ENCODE data around the gene P2RY4. TPM values are rescaled to one million over a fixed set of nuclear protein-coding genes. Genes with fewer than 3 reads are reported as not detected.
"Not testable (repeated sequence)": the region's sequence is repeated elsewhere in the genome, so short reads cannot be mapped to it uniquely, and the experiment has no call there.

Gene P2RY4
- total and polyA plus RNA-seq, 5 donors: 0.05 TPM; not detected in 4

- no peak for ATAC-seq
- intact Hi-C loops (cut with DNase I): loop anchor here in 2 of 4 donors (5.0 to 10.0 kb wide), 2 partner anchors 67 to 70 kb away; no protein-coding TSS in a partner anchor
- 24% methylated on average over 3 of the region's 3 CpGs for WGBS
Observed at GRCh38 chrX:70264784-70265183, 4.8 kb upstream of the P2RY4 start.

GRCh38 chrX:70262952-70263567 lies 3.1 kb upstream of the P2RY4 start:
- intact Hi-C loops (cut with DNase I): loop anchor here in 2 of 4 donors (5.0 to 10.0 kb wide), 2 partner anchors 66 to 68 kb away; no protein-coding TSS in a partner anchor
- no peaks in the 10 kb centered on the region for H3K4me1 ChIP-seq (ENCODE audit: control insufficient read depth, insufficient read depth, low read length)
- no peaks in the 10 kb centered on the region for H3K9me3 ChIP-seq (ENCODE audit: control insufficient read depth, low read length)
- no peaks in the 10 kb centered on the region for H3K27me3 ChIP-seq (ENCODE audit: control insufficient read depth, insufficient read depth)
- peak; percentile 62 to 65 for ATAC-seq
- no peak overlapping the region for H3K27ac ChIP-seq (ENCODE audit: low read length)
- WGBS: 19% methylated on average over 7 of the region's 7 CpGs
- peak; percentile 31 to 72 (median 50) for DNase-seq
- no peak overlapping the region for H3K4me3 ChIP-seq (ENCODE audit: low read length)

More at GRCh38 chrX:70264784-70265183, 4.8 kb upstream of the P2RY4 start:
- Histone ChIP-seq H3K27ac (ENCODE audit: low read length) (no peak overlapping the region), H3K4me1 (ENCODE audit: control insufficient read depth, insufficient read depth, low read length) (no peaks in the 10 kb centered on the region), H3K4me3 (ENCODE audit: low read length) (no peak overlapping the region), H3K9me3 (ENCODE audit: control insufficient read depth, low read length) (no peaks in the 10 kb centered on the region), H3K27me3 (ENCODE audit: control insufficient read depth, insufficient read depth) (no peaks in the 10 kb centered on the region)
- no peak for DNase-seq

GRCh38 chrX:70257423-70258288 lies 2.3 kb downstream of the P2RY4 start:
- no peak for DNase-seq
- WGBS: 60% methylated on average over 5 of the region's 5 CpGs
- no peak overlapping the region for H3K27ac ChIP-seq (ENCODE audit: low read length)
- intact Hi-C loops (cut with DNase I): no loop called here
- no peak overlapping the region for H3K4me3 ChIP-seq (ENCODE audit: low read length)
- H3K4me1 ChIP-seq (ENCODE audit: control insufficient read depth, insufficient read depth, low read length): no peaks in the 10 kb centered on the region
- no peaks in the 10 kb centered on the region for H3K27me3 ChIP-seq (ENCODE audit: control insufficient read depth, insufficient read depth)
- ATAC-seq: no peak
- no peaks in the 10 kb centered on the region for H3K9me3 ChIP-seq (ENCODE audit: control insufficient read depth, low read length)

- WGBS: 68% methylated on average over 2 of the region's 2 CpGs
- DNase-seq: no peak
- peak; percentile 43 to 75 for ATAC-seq
- H3K27me3 ChIP-seq (ENCODE audit: control insufficient read depth, insufficient read depth): no peaks in the 10 kb centered on the region
- H3K4me3 ChIP-seq (ENCODE audit: low read length): no peak overlapping the region
- H3K27ac ChIP-seq (ENCODE audit: low read length): no peak overlapping the region
- H3K4me1 ChIP-seq (ENCODE audit: control insufficient read depth, insufficient read depth, low read length): no peaks in the 10 kb centered on the region
- intact Hi-C loops (cut with DNase I): no loop called here
- H3K9me3 ChIP-seq (ENCODE audit: control insufficient read depth, low read length): no peaks in the 10 kb centered on the region
Observed at GRCh38 chrX:70255452-70255851, 4.6 kb downstream of the P2RY4 start.

- Histone ChIP-seq H3K4me3 (ENCODE audit: low read length) (no peak overlapping the region), H3K9me3 (ENCODE audit: control insufficient read depth, low read length) (no peaks in the 10 kb centered on the region), H3K27ac (ENCODE audit: low read length) (no peak overlapping the region), H3K27me3 (ENCODE audit: control insufficient read depth, insufficient read depth) (no peaks in the 10 kb centered on the region), H3K4me1 (ENCODE audit: control insufficient read depth, insufficient read depth, low read length) (no peaks in the 10 kb centered on the region)
- intact Hi-C loops (cut with DNase I): no loop called here
- 95% methylated on average over 3 of the region's 3 CpGs for WGBS
- ATAC-seq: no peak
- no peak for DNase-seq
Observed at GRCh38 chrX:70254909-70255308, 5.1 kb downstream of the P2RY4 start.

GRCh38 chrX:70254063-70254400 lies 6.0 kb downstream of the P2RY4 start:
- no peaks in the 10 kb centered on the region for H3K9me3 ChIP-seq (ENCODE audit: control insufficient read depth, low read length)
- no peak for DNase-seq
- no peak overlapping the region for H3K4me3 ChIP-seq (ENCODE audit: low read length)
- ATAC-seq: no peak
- H3K27me3 ChIP-seq (ENCODE audit: control insufficient read depth, insufficient read depth): no peaks in the 10 kb centered on the region
- no peak overlapping the region for H3K27ac ChIP-seq (ENCODE audit: low read length)
- WGBS: 81% methylated on average over 1 of the region's 1 CpG
- intact Hi-C loops (cut with DNase I): no loop called here
- H3K4me1 ChIP-seq (ENCODE audit: control insufficient read depth, insufficient read depth, low read length): no peaks in the 10 kb centered on the region

- intact Hi-C loops (cut with DNase I): no loop called here
- Histone ChIP-seq H3K4me1 (ENCODE audit: control insufficient read depth, insufficient read depth, low read length) (no peaks in the 10 kb centered on the region), H3K9me3 (ENCODE audit: control insufficient read depth, low read length) (no peaks in the 10 kb centered on the region), H3K27ac (ENCODE audit: low read length) (no peak overlapping the region), H3K4me3 (ENCODE audit: low read length) (no peak overlapping the region), H3K27me3 (ENCODE audit: control insufficient read depth, insufficient read depth) (no peaks in the 10 kb centered on the region)
- ATAC-seq: no peak
- 91% methylated on average over 3 of the region's 3 CpGs for WGBS
- DNase-seq: no peak
Observed at GRCh38 chrX:70253377-70254062, 6.5 kb downstream of the P2RY4 start.

GRCh38 chrX:70252491-70252890 lies 7.5 kb downstream of the P2RY4 start:
- intact Hi-C loops (cut with DNase I): no loop called here
- 55% methylated on average over 2 of the region's 2 CpGs for whole genome bisulfite sequencing
- Histone ChIP-seq H3K4me1 (ENCODE audit: control insufficient read depth, insufficient read depth, low read length) (no peaks in the 10 kb centered on the region), H3K4me3 (ENCODE audit: low read length) (no peak overlapping the region), H3K9me3 (ENCODE audit: control insufficient read depth, low read length) (no peaks in the 10 kb centered on the region), H3K27me3 (ENCODE audit: control insufficient read depth, insufficient read depth) (no peaks in the 10 kb centered on the region), H3K27ac (ENCODE audit: low read length) (no peak overlapping the region)
- DNase-seq (no peak), ATAC-seq (no peak)

- H3K9me3 ChIP-seq (ENCODE audit: control insufficient read depth, low read length): no peaks in the 10 kb centered on the region
- H3K27me3 ChIP-seq (ENCODE audit: control insufficient read depth, insufficient read depth): no peaks in the 10 kb centered on the region
- intact Hi-C loops (cut with DNase I): no loop called here
- DNase-seq (no peak), ATAC-seq (no peak)
- 96% methylated on average over 2 of the region's 2 CpGs for WGBS
- H3K4me1 ChIP-seq (ENCODE audit: control insufficient read depth, insufficient read depth, low read length): no peaks in the 10 kb centered on the region
- H3K4me3 ChIP-seq (ENCODE audit: low read length): no peak overlapping the region
- no peak overlapping the region for H3K27ac ChIP-seq (ENCODE audit: low read length)
Observed at GRCh38 chrX:70247252-70247651, 12.8 kb downstream of the P2RY4 start.

- Histone ChIP-seq H3K27me3 (ENCODE audit: control insufficient read depth, insufficient read depth) (no peaks in the 10 kb centered on the region), H3K4me3 (ENCODE audit: low read length) (no peak overlapping the region), H3K4me1 (ENCODE audit: control insufficient read depth, insufficient read depth, low read length) (no peaks in the 10 kb centered on the region), H3K9me3 (ENCODE audit: control insufficient read depth, low read length) (no peaks in the 10 kb centered on the region), H3K27ac (ENCODE audit: low read length) (no peak overlapping the region)
- WGBS: 64% methylated on average over 6 of the region's 6 CpGs
- ATAC-seq (peak; percentile 29 to 65), DNase-seq (no peak)
- intact Hi-C loops (cut with DNase I): no loop called here
Observed at GRCh38 chrX:70244881-70245280, 15.1 kb downstream of the P2RY4 start.

- H3K4me3 ChIP-seq (ENCODE audit: low read length); H3K9me3 ChIP-seq (ENCODE audit: control insufficient read depth, low read length); intact Hi-C loops (cut with DNase I); DNase-seq; H3K4me1 ChIP-seq (ENCODE audit: control insufficient read depth, insufficient read depth, low read length); H3K27ac ChIP-seq (ENCODE audit: low read length); H3K27me3 ChIP-seq (ENCODE audit: control insufficient read depth, insufficient read depth); ATAC-seq: not testable (repeated sequence)
- WGBS: 81% methylated on average over 5 of the region's 5 CpGs
Observed at GRCh38 chrX:70243601-70244000, 16.4 kb downstream of the P2RY4 start.
